HCT116 (cell line): ENCODE measurements around the gene CSNK2B. TPM values are rescaled to one million over a fixed set of nuclear protein-coding genes. Genes with fewer than 3 reads are reported as not detected.

Source experiments
- ATAC-seq: fragments of 200-7000 bp; cut with Tn5 transposase; 2 replicates; pipeline ENCODE4 v1.9.1; 2020; ENCODE audit warnings: mild to moderate bottlenecking, moderate library complexity
- BruUV-seq: library from RNA; stranded (reverse); fragments of 400-500 nt; replicated peaks from 2 replicates; lab custom pipeline; 2021; lab: Mats Ljungman, UMichigan
- CTCF ChIA-PET: fragments of 300-600 bp; sonication (Branson Sonifier 250); formaldehyde crosslinking; loops from one replicate; lab custom pipeline; 2021; ENCODE audit warnings: antibody characterized with exemption; lab: Charles Lee
- POLR2A ChIA-PET: fragments of 300-600, 350-600 bp; sonication (Branson Sonifier 250); formaldehyde crosslinking; loops from one replicate; lab custom pipeline; 2021; ENCODE audit warnings: antibody characterized with exemption; lab: Charles Lee
- RAD21 ChIA-PET, 2 experiments: fragments of 300-600 bp; sonication (Branson Sonifier 250); formaldehyde crosslinking; loops; one replicate each; lab custom pipeline; 2023; ENCODE audit warnings: low total read pairs in 2 of 2; ENCODE audit not compliant: uncharacterized antibody in 2 of 2, unreplicated experiment in 2 of 2, low non-redundant PET in 1 of 2; lab: Charles Lee
- DNase-seq: peaks from one replicate; pipeline ENCODE4 v3.0.0-alpha.2; 2010; ENCODE audit warnings: low read depth, low spot score
- H2AFZ ChIP-seq: fragments of 200-600 bp; shearing (Covaris generic), sonication (generic); 2 replicates; pipeline ENCODE4 v1.6.1; 2017; ENCODE audit warnings: low read depth, mixed run types, mixed read lengths, antibody characterized with exemption, low read length; ENCODE audit not compliant: poor library complexity, severe bottlenecking
- H3K27ac ChIP-seq: 2 replicates; pipeline ENCODE4 v1.5.1; 2012; ENCODE audit warnings: low read depth, low read length
- H3K27me3 ChIP-seq: fragments of 200-600 bp; sonication (generic); 2 replicates; pipeline ENCODE4 v1.6.1; 2016; ENCODE audit warnings: mixed run types, low read length, mixed read lengths; ENCODE audit not compliant: insufficient read depth
- H3K36me3 ChIP-seq, 2 experiments: fragments of 200-500 bp in 1 of 2; fragments of 200-600 bp in 1 of 2; sonication (Bioruptor generic) in 1 of 2; sonication (generic) in 1 of 2; 2 replicates each; pipeline versions ENCODE4 v1.5.1 to v1.6.1; 2014 to 2016; ENCODE audit warnings: low read length in 2 of 2, inconsistent platforms in 1 of 2, mixed read lengths in 1 of 2, mixed run types in 1 of 2; ENCODE audit not compliant: insufficient read depth in 2 of 2, control insufficient read depth in 1 of 2
- H3K4me1 ChIP-seq, 2 experiments: fragments of 200-600 bp in 1 of 2; sonication (generic) in 1 of 2; 2 replicates each; pipeline versions ENCODE4 v1.5.1 to v1.6.1; 2012 to 2017; ENCODE audit warnings: low read length in 2 of 2, inconsistent platforms in 1 of 2, mild to moderate bottlenecking in 1 of 2, mixed read lengths in 1 of 2, mixed run types in 1 of 2, moderate library complexity in 1 of 2; ENCODE audit not compliant: insufficient read depth in 2 of 2, control insufficient read depth in 1 of 2
- H3K4me2 ChIP-seq: fragments of 200-600 bp; sonication (generic); 2 replicates; pipeline ENCODE4 v1.6.1; 2017; ENCODE audit warnings: mixed run types, low read length, mixed read lengths
- H3K4me3 ChIP-seq, 2 experiments: fragments of 200-600 bp in 1 of 2; sonication (generic) in 1 of 2; replicated peaks in 1 of 2; 2 replicates each; pipeline ENCODE4 v1.5.1; 2011 to 2016; ENCODE audit warnings: low read length in 2 of 2, control low read depth in 1 of 2, low read depth in 1 of 2, mild to moderate bottlenecking in 1 of 2, mixed read lengths in 1 of 2, mixed run types in 1 of 2
- H3K79me2 ChIP-seq: fragments of 200-600 bp; sonication (generic); 2 replicates; pipeline ENCODE4 v1.6.1; 2017; ENCODE audit warnings: mild to moderate bottlenecking, mixed run types, low read length, moderate library complexity, mixed read lengths; ENCODE audit not compliant: insufficient read depth
- H3K9ac ChIP-seq: fragments of 200-600 bp; sonication (generic); 2 replicates; pipeline ENCODE4 v1.6.1; 2016; ENCODE audit warnings: low read length, mixed read lengths
- H3K9me2 ChIP-seq: fragments of 200-600 bp; sonication (generic), shearing (Covaris generic); 2 replicates; pipeline ENCODE4 v1.6.1; 2017; ENCODE audit warnings: mixed run types, mild to moderate bottlenecking, moderate library complexity; ENCODE audit not compliant: insufficient read depth
- H3K9me3 ChIP-seq, 2 experiments: fragments of 200-500 bp in 1 of 2; fragments of 200-600 bp in 1 of 2; sonication (Bioruptor generic) in 1 of 2; sonication (generic) in 1 of 2; 2 replicates each; pipeline ENCODE4 v1.6.1; 2014 to 2017; ENCODE audit warnings: low read length in 2 of 2, mixed read lengths in 2 of 2, inconsistent platforms in 1 of 2, low read depth in 1 of 2, mild to moderate bottlenecking in 1 of 2, mixed run types in 1 of 2, moderate library complexity in 1 of 2; ENCODE audit not compliant: control insufficient read depth in 1 of 2, insufficient read depth in 1 of 2
- H4K20me1 ChIP-seq: fragments of 200-600 bp; sonication (generic), shearing (Covaris generic); 2 replicates; pipeline ENCODE4 v1.6.1; 2017; ENCODE audit warnings: mixed run types, mild to moderate bottlenecking, moderate library complexity; ENCODE audit not compliant: insufficient read depth
- CBX3 ChIP-seq: IDR thresholded peaks from 2 replicates; pipeline ENCODE4 v1.6.1; 2012; ENCODE audit warnings: low read depth
- CEBPB ChIP-seq: IDR thresholded peaks from 2 replicates; pipeline ENCODE4 v1.6.1; 2012; ENCODE audit warnings: low read depth
- CTCF ChIP-seq, 3 experiments: fragments of 200-600 bp in 1 of 3; sonication (generic) in 1 of 3; IDR thresholded peaks in 2 of 3; conservative IDR thresholded peaks in 1 of 3; 2 replicates each; pipeline ENCODE4 v1.5.1; 2012 to 2017; ENCODE audit warnings: low read depth in 2 of 3, low read length in 2 of 3, antibody characterized with exemption in 1 of 3, borderline replicate concordance in 1 of 3, control low read depth in 1 of 3, mild to moderate bottlenecking in 1 of 3, mixed read lengths in 1 of 3, mixed run types in 1 of 3, moderate library complexity in 1 of 3; ENCODE audit not compliant: insufficient read depth in 1 of 3
- EZH2 ChIP-seq: fragments of 200-600 bp; sonication (generic); IDR thresholded peaks from 2 replicates; pipeline ENCODE4 v1.6.1; 2017; ENCODE audit warnings: antibody characterized with exemption, mixed run types
- EZH2phosphoT487 ChIP-seq: fragments of 200-600 bp; IDR thresholded peaks from 2 replicates; pipeline ENCODE4 v1.6.1; 2018; ENCODE audit warnings: antibody characterized with exemption, borderline replicate concordance
- FOSL1 ChIP-seq: IDR thresholded peaks from 2 replicates; pipeline ENCODE4 v1.6.1; 2012; ENCODE audit warnings: low read depth
- MAX ChIP-seq: IDR thresholded peaks from 2 replicates; pipeline ENCODE4 v1.6.1; 2012
- REST ChIP-seq: IDR thresholded peaks from 2 replicates; pipeline ENCODE4 v1.6.1; 2012; ENCODE audit warnings: low read depth
- SRF ChIP-seq: IDR thresholded peaks from 2 replicates; pipeline ENCODE4 v1.6.1; 2012; ENCODE audit warnings: low read depth
- TCF7L2 ChIP-seq: IDR thresholded peaks from 2 replicates; pipeline ENCODE4 v1.7.0; 2011; ENCODE audit warnings: borderline replicate concordance, inconsistent platforms; ENCODE audit not compliant: insufficient read depth, insufficient read length; ENCODE audit errors: extremely low read depth
- ZNF274 ChIP-seq: fragments of 200-500 bp; sonication (Bioruptor generic); IDR thresholded peaks from 2 replicates; pipeline ENCODE4 v1.6.1; 2014; ENCODE audit warnings: mild to moderate bottlenecking, low read depth, low read length, inconsistent platforms
- intact Hi-C: fragments of 100-400 bp; cut with micrococcal nuclease; formaldehyde crosslinking; loops from 2 replicates; pipeline ENCODE4 v1.10.0; 2022
- total RNA-seq: library from RNA; stranded (reverse); gene quantifications from one replicate; pipeline ENCODE4 v1.2.1, GENCODE V29; 2021; ENCODE audit not compliant: unreplicated experiment

The CSNK2B gene
- total RNA-seq, 1 experiment from 2014 or later = 210 TPM

- RAD21 ChIA-PET = no interaction called here
- POLR2A ChIA-PET = no interaction called here
- Histone ChIP-seq H3K9ac (no peak overlapping the region), H3K9me2 (no peaks in the 10 kb centered on the region), H4K20me1 (no peaks in the 10 kb centered on the region), H3K27ac (no peak overlapping the region), H3K9me3 (no peaks in the 10 kb centered on the region), H3K79me2 (peaks cover under 1% of the 10 kb centered on the region; the same call in 1 of the 2 replicates), H3K36me3 (no peaks in the 10 kb centered on the region), H2AFZ (no peak overlapping the region), H3K4me3 (no peak overlapping the region), H3K27me3 (no peaks in the 10 kb centered on the region), H3K4me2 (no peak overlapping the region), H3K4me1 (peaks cover 6 to 20% of the 10 kb centered on the region in 2 experiments; a peak in 3 of 4 replicates)
- no TSS peak for BruUV-seq
- intact Hi-C loops = no loop called here
- DNase-seq = no peak
- TF ChIP-seq CTCF (IDR thresholded peaks at IDR 0.05 in 2 of 3, conservative IDR thresholded peaks at IDR 0.05 in 1 of 3; ENCODE audit: borderline replicate concordance in 1 of 3, insufficient read depth in 1 of 3, low read depth in 2 of 3, low read length in 2 of 3) (no peak), EZH2 (no peak), EZH2phosphoT487 (no peak), FOSL1 (no peak), CEBPB (no peak), CBX3 (no peak), ZNF274 (no peak)
- CTCF ChIA-PET = no interaction called here
- no peak for ATAC-seq
Measured at GRCh38 chr6:31707701-31708100, 41.8 kb downstream of the CSNK2B start.

GRCh38 chr6:31708224-31708623 lies 42.3 kb downstream of the CSNK2B start:
- no peaks in the 10 kb centered on the region for H3K79me2 ChIP-seq
- H4K20me1 ChIP-seq = no peaks in the 10 kb centered on the region
- H2AFZ ChIP-seq = no peak overlapping the region
- H3K9me3 ChIP-seq = no peaks in the 10 kb centered on the region
- intact Hi-C loops = no loop called here
- H3K4me2 ChIP-seq = no peak overlapping the region
- H3K36me3 ChIP-seq = no peaks in the 10 kb centered on the region
- ChIA-PET CTCF (no interaction called here), RAD21 (no interaction called here), POLR2A (no interaction called here)
- H3K27me3 ChIP-seq = no peaks in the 10 kb centered on the region
- peaks cover 6 to 20% of the 10 kb centered on the region in 2 experiments; a peak in 3 of 4 replicates for H3K4me1 ChIP-seq
- H3K9me2 ChIP-seq = no peaks in the 10 kb centered on the region
- DNase-seq (no peak), ATAC-seq (no peak)
- H3K9ac ChIP-seq = no peak overlapping the region
- no peak for TF ChIP-seq MAX
- no peak for TF ChIP-seq REST
- no peak for TF ChIP-seq SRF
- TF ChIP-seq TCF7L2 = no peak
- H3K27ac ChIP-seq = no peak overlapping the region
- H3K4me3 ChIP-seq = no peak overlapping the region
- no TSS peak for BruUV-seq
